ENCODE results near the gene NGB.
A peak's percentile ranks its signal among the peaks of the same experiment; 100 is the strongest.
"Not testable (repeated sequence)": the region's sequence is repeated elsewhere in the genome, so short reads cannot be mapped to it uniquely, and the experiment has no call there.

Gene NGB

GRCh38 chr14:77271113-77271710 lies at the start of gene NGB:
NGB (minus strand) TSS chr14:77271206; CDS start chr14:77270937, 269 bp downstream.
- no peak for DNase-seq

- peak; percentile 97 to 98 for DNase-seq
Observed at GRCh38 chr14:77320238-77320935, 49.4 kb upstream of the NGB start, which contains the start of gene POMT2. POMT2 (minus strand) TSS chr14:77320883; CDS start chr14:77320681, 202 bp downstream.

- peak in 1 of 2 experiments; percentile 47 for DNase-seq
Observed at GRCh38 chr14:77319422-77319821, 48.4 kb upstream of the NGB start.

GRCh38 chr14:77318756-77319155 lies 47.8 kb upstream of the NGB start:
- not testable (repeated sequence) for DNase-seq

GRCh38 chr14:77318006-77318553 lies 47.1 kb upstream of the NGB start:
- DNase-seq = no peak

- peak; percentile 92 to 98 for DNase-seq
Observed at GRCh38 chr14:77316872-77317301, 45.9 kb upstream of the NGB start.

GRCh38 chr14:77316195-77316505 lies 45.1 kb upstream of the NGB start:
- DNase-seq = no peak

- no peak for DNase-seq
Observed at GRCh38 chr14:77314539-77315457, 43.8 kb upstream of the NGB start.

GRCh38 chr14:77314043-77314442 lies 43.0 kb upstream of the NGB start:
- no peak for DNase-seq

- DNase-seq = no peak
Observed at GRCh38 chr14:77313371-77313770, 42.4 kb upstream of the NGB start.

GRCh38 chr14:77311217-77311616 lies 40.2 kb upstream of the NGB start:
- DNase-seq = no peak

GRCh38 chr14:77310026-77310425 lies 39.0 kb upstream of the NGB start:
- peak in 1 of 2 experiments; percentile 39 for DNase-seq

- DNase-seq = no peak
Observed at GRCh38 chr14:77309131-77309530, 38.1 kb upstream of the NGB start.

GRCh38 chr14:77306851-77307496 lies 36.0 kb upstream of the NGB start:
- DNase-seq = peak in 1 of 2 experiments; percentile 59

- DNase-seq = no peak
Observed at GRCh38 chr14:77306416-77306815, 35.4 kb upstream of the NGB start.

GRCh38 chr14:77305696-77306095 lies 34.7 kb upstream of the NGB start:
- DNase-seq = no peak

- no peak for DNase-seq
Observed at GRCh38 chr14:77303417-77304156, 32.6 kb upstream of the NGB start.

- no peak for DNase-seq
Observed at GRCh38 chr14:77302926-77303325, 31.9 kb upstream of the NGB start.

- peak; percentile 83 to 91 for DNase-seq
Observed at GRCh38 chr14:77301103-77301502, 30.1 kb upstream of the NGB start.

- DNase-seq = no peak
Observed at GRCh38 chr14:77299771-77300170, 28.8 kb upstream of the NGB start.

- DNase-seq = no peak
Observed at GRCh38 chr14:77296906-77297305, 25.9 kb upstream of the NGB start.

GRCh38 chr14:77296155-77296554 lies 25.1 kb upstream of the NGB start:
- no peak for DNase-seq
